H1 (cell line): ENCODE results near the gene RNF144A. TPM values are rescaled to one million over a fixed set of nuclear protein-coding genes. Genes with fewer than 3 reads are reported as not detected.

Experiments
- CTCF ChIA-PET: fragments of 300-600 bp; sonication (Branson Sonifier 250); formaldehyde crosslinking; loops from one replicate; lab custom pipeline; 2021; ENCODE audit not compliant: partially characterized antibody; lab: Charles Lee
- POLR2A ChIA-PET: fragments of 300-600 bp; sonication (Branson Sonifier 250); formaldehyde crosslinking; loops from one replicate; lab custom pipeline; 2021; ENCODE audit warnings: inconsistent platforms; ENCODE audit not compliant: partially characterized antibody; lab: Charles Lee
- DNase-seq, 2 experiments: peaks; one replicate each; pipeline versions ENCODE4 v3.0.0 to v3.0.0-alpha.2; 2010 to 2022; ENCODE audit warnings: low spot score in 2 of 2, low read depth in 1 of 2, mixed read lengths in 1 of 2
- FAIRE-seq: peaks from 2 replicates; lab custom pipeline; 2011; peaks lifted over from hg19 to GRCh38; lab: Jason Lieb, UNC
- H2AFZ ChIP-seq: 2 replicates; pipeline ENCODE4 v1.8.1; 2012; ENCODE audit warnings: low read length, inconsistent platforms
- H2AK5ac ChIP-seq: 2 replicates; pipeline ENCODE4 v1.6.1; 2013; ENCODE audit warnings: low read depth, low read length
- H2BK120ac ChIP-seq: replicated peaks from 2 replicates; pipeline ENCODE3; 2013; ENCODE audit warnings: low read depth, low read length, inconsistent platforms
- H2BK12ac ChIP-seq: 2 replicates; pipeline ENCODE4 v1.6.1; 2013; ENCODE audit warnings: low read depth, low read length
- H2BK15ac ChIP-seq: 2 replicates; pipeline ENCODE4 v1.6.1; 2013; ENCODE audit warnings: low read length
- H2BK20ac ChIP-seq: 2 replicates; pipeline ENCODE4 v1.6.1; 2013; ENCODE audit warnings: low read length
- H2BK5ac ChIP-seq: 2 replicates; pipeline ENCODE4 v1.6.1; 2013; ENCODE audit warnings: low read depth, low read length
- H3K14ac ChIP-seq: 2 replicates; pipeline ENCODE4 v1.6.1; 2013; ENCODE audit warnings: inconsistent platforms; ENCODE audit not compliant: insufficient read length
- H3K18ac ChIP-seq: 2 replicates; pipeline ENCODE4 v1.6.1; 2013; ENCODE audit warnings: low read length; ENCODE audit errors: extremely low read depth
- H3K23ac ChIP-seq: 2 replicates; pipeline ENCODE4 v1.6.1; 2013; ENCODE audit warnings: inconsistent platforms; ENCODE audit not compliant: insufficient read length
- H3K23me2 ChIP-seq: 2 replicates; pipeline ENCODE4 v1.6.1; 2013; ENCODE audit warnings: low read depth, low read length
- H3K27ac ChIP-seq: 2 replicates; pipeline ENCODE4 v1.6.1; 2011; ENCODE audit warnings: low read depth, low read length, inconsistent platforms
- H3K27me3 ChIP-seq, 4 experiments: replicated peaks in 1 of 4; 1 replicate in 1 of 4; 2 replicates in 3 of 4; pipeline versions ENCODE4 v1.6.1 to v1.8.1; 2011 to 2013; ENCODE audit warnings: low read length in 3 of 4, mild to moderate bottlenecking in 3 of 4, inconsistent platforms in 2 of 4, mixed read lengths in 2 of 4, moderate library complexity in 1 of 4; ENCODE audit not compliant: control insufficient read depth in 3 of 4, insufficient read depth in 3 of 4; ENCODE audit errors: extremely low read depth in 1 of 4
- H3K36me3 ChIP-seq, 4 experiments: 2 replicates each; pipeline versions ENCODE4 v1.6.1 to v1.8.1; 2011 to 2013; ENCODE audit warnings: mild to moderate bottlenecking in 4 of 4, low read length in 3 of 4, moderate library complexity in 2 of 4, control low read depth in 1 of 4, inconsistent platforms in 1 of 4; ENCODE audit not compliant: insufficient read depth in 4 of 4, control insufficient read depth in 2 of 4
- H3K4ac ChIP-seq: replicated peaks from 2 replicates; pipeline ENCODE3; 2013; ENCODE audit warnings: low read length, low read depth, mixed read lengths, inconsistent platforms; ENCODE audit not compliant: insufficient read length
- H3K4me1 ChIP-seq, 4 experiments: replicated peaks in 1 of 4; 1 replicate in 1 of 4; 2 replicates in 3 of 4; pipeline versions ENCODE4 v1.6.1 to v1.8.1; 2011 to 2013; ENCODE audit warnings: low read length in 3 of 4, inconsistent platforms in 2 of 4, mixed read lengths in 1 of 4; ENCODE audit not compliant: insufficient read depth in 4 of 4, control insufficient read depth in 3 of 4
- H3K4me2 ChIP-seq, 2 experiments: 2 replicates each; pipeline versions ENCODE4 v1.6.1 to v1.8.1; 2011 to 2013; ENCODE audit warnings: low read depth in 2 of 2, low read length in 2 of 2, control low read depth in 1 of 2, inconsistent platforms in 1 of 2, mild to moderate bottlenecking in 1 of 2; ENCODE audit not compliant: insufficient read depth in 1 of 2
- H3K4me3 ChIP-seq, 4 experiments: fragments of 200-600, 300-600 bp in 1 of 4; sonication (generic), shearing (Covaris generic), sonication (Bioruptor Twin) in 1 of 4; 2 replicates each; pipeline versions ENCODE4 v1.5.1 to v1.8.1; 2011 to 2016; ENCODE audit warnings: low read length in 4 of 4, low read depth in 3 of 4, control low read depth in 2 of 4, inconsistent platforms in 2 of 4, mild to moderate bottlenecking in 2 of 4, mixed read lengths in 1 of 4, moderate library complexity in 1 of 4; ENCODE audit not compliant: insufficient read depth in 2 of 4; ENCODE audit errors: extremely low read depth in 1 of 4
- H3K56ac ChIP-seq: replicated peaks from 2 replicates; pipeline ENCODE3; 2013; ENCODE audit warnings: low read depth, mild to moderate bottlenecking, mixed read lengths, low read length, inconsistent platforms; ENCODE audit not compliant: insufficient read length
- H3K79me1 ChIP-seq: 2 replicates; pipeline ENCODE4 v1.6.1; 2013; ENCODE audit warnings: low read depth, low read length, control low read depth
- H3K79me2 ChIP-seq, 2 experiments: 2 replicates each; pipeline versions ENCODE4 v1.6.1 to v1.8.1; 2012 to 2013; ENCODE audit warnings: low read length in 2 of 2, mild to moderate bottlenecking in 2 of 2, inconsistent platforms in 1 of 2; ENCODE audit not compliant: insufficient read depth in 2 of 2, control insufficient read depth in 1 of 2
- H3K9ac ChIP-seq, 4 experiments: replicated peaks in 1 of 4; 1 replicate in 1 of 4; 2 replicates in 3 of 4; pipeline versions ENCODE4 v1.6.1 to v1.8.1; 2011 to 2013; ENCODE audit warnings: low read depth in 3 of 4, low read length in 3 of 4, control low read depth in 2 of 4, mild to moderate bottlenecking in 2 of 4, moderate library complexity in 2 of 4, inconsistent platforms in 1 of 4; ENCODE audit errors: extremely low read depth in 1 of 4
- H3K9me3 ChIP-seq, 2 experiments: 2 replicates each; pipeline versions ENCODE4 v1.6.1 to v1.8.1; 2012 to 2013; ENCODE audit warnings: mild to moderate bottlenecking in 2 of 2, moderate library complexity in 2 of 2, control low read depth in 1 of 2, inconsistent platforms in 1 of 2, low read depth in 1 of 2, low read length in 1 of 2, mixed read lengths in 1 of 2; ENCODE audit not compliant: insufficient read depth in 2 of 2
- H4K20me1 ChIP-seq, 2 experiments: replicated peaks in 1 of 2; 2 replicates each; pipeline versions ENCODE3 to v1.8.1; 2011 to 2013; ENCODE audit warnings: inconsistent platforms in 2 of 2, low read length in 2 of 2, mild to moderate bottlenecking in 1 of 2; ENCODE audit not compliant: insufficient read depth in 2 of 2, control insufficient read depth in 1 of 2
- H4K5ac ChIP-seq: 2 replicates; pipeline ENCODE4 v1.6.1; 2013; ENCODE audit warnings: low read length, low read depth, mixed read lengths, inconsistent platforms; ENCODE audit not compliant: insufficient read length
- H4K8ac ChIP-seq: 2 replicates; pipeline ENCODE4 v1.8.0; 2013; ENCODE audit warnings: mild to moderate bottlenecking, moderate library complexity, low read length, inconsistent platforms; ENCODE audit not compliant: insufficient read depth; ENCODE audit errors: extremely low read depth
- H4K91ac ChIP-seq: replicated peaks from 2 replicates; pipeline ENCODE3; 2013; ENCODE audit warnings: low read length, mixed read lengths, inconsistent platforms; ENCODE audit not compliant: insufficient read length
- CBX5 ChIP-seq: fragments of 300-800, 300-1000 bp; sonication (generic); IDR thresholded peaks from 2 replicates; pipeline ENCODE4 v1.7.1; 2016; ENCODE audit warnings: antibody characterized with exemption, low read length, low read depth
- CREB1 ChIP-seq: IDR thresholded peaks from 2 replicates; pipeline ENCODE4 v1.6.1; 2012; ENCODE audit warnings: inconsistent platforms
- KDM4A ChIP-seq: IDR thresholded peaks from one replicate; pipeline ENCODE4 v1.7.1; 2012; ENCODE audit warnings: low read depth, mild to moderate bottlenecking, moderate library complexity, low read length, inconsistent platforms; ENCODE audit not compliant: severe bottlenecking
- SP1 ChIP-seq: IDR thresholded peaks from 2 replicates; pipeline ENCODE4 v1.6.1; 2011; ENCODE audit warnings: low read depth, low read length
- SP2 ChIP-seq: IDR thresholded peaks from 2 replicates; pipeline ENCODE4 v1.6.1; 2012; ENCODE audit warnings: mild to moderate bottlenecking, low read length, inconsistent platforms
- TEAD4 ChIP-seq: IDR thresholded peaks from 2 replicates; pipeline ENCODE4 v1.6.1; 2012; ENCODE audit warnings: low read depth, low read length, inconsistent platforms, mixed read lengths
- YY1 ChIP-seq: IDR thresholded peaks from 2 replicates; pipeline ENCODE4 v1.6.1; 2011; ENCODE audit warnings: low read depth, mild to moderate bottlenecking, low read length
- WGBS, 2 experiments: shearing (Covaris generic) in 1 of 2; methylation state at CpG; one replicate each; pipeline versions ENCODE4 v1.1.6 to v1.1.7; 2013 to 2015; ENCODE audit warnings: low lambda C conversion rate in 2 of 2, mixed read lengths in 2 of 2, inconsistent platforms in 1 of 2, low coverage in 1 of 2, missing lambda C conversion rate in 1 of 2; ENCODE audit not compliant: insufficient replicate concordance in 2 of 2, insufficient coverage in 1 of 2, insufficient read length in 1 of 2; ENCODE audit errors: extremely low coverage in 1 of 2, missing lambda C conversion rate in 1 of 2; 5-methylcytosine and 5-hydroxymethylcytosine counted together
- polyA plus RNA-seq, 7 experiments: library from polyadenylated mRNA; depleted of rRNA in 3 of 7; stranded (reverse) in 5 of 7; unstranded in 2 of 7; fragments of >200 nt in 5 of 7; fragments of 200-250 nt in 2 of 7; gene quantifications; 1 replicate in 5 of 7; 2 replicates in 1 of 7; 4 replicates in 1 of 7; pipeline versions ENCODE4 v1.2.1 to v1.2.3, GENCODE V29; 2011 to 2013; ENCODE audit warnings: missing spikeins in 2 of 7, mixed read lengths in 2 of 7
- total RNA-seq: library from RNA; stranded (reverse); fragmentation: NEBNext Ultra II Directional; extraction: Animal tissue kit (Norgen Biotek cat#: 25700); gene quantifications from 2 replicates; pipeline ENCODE4 v1.2.1, GENCODE V29; 2021

Gene RNF144A
- total and polyA plus RNA-seq, 2 of the 8 experiments (the other 6 are each of a cell fraction or from before 2014, with no cell fraction given), result 14.0 to 15.0 TPM

- Histone ChIP-seq H3K18ac (no peak overlapping the region), H3K27me3 (no peaks in the 10 kb centered on the region), H3K79me2 (peaks cover 0 to 17% of the 10 kb centered on the region in 2 experiments; a peak in 2 of 4 replicates), H3K4me2 (no peak overlapping the region), H2AFZ (no peak overlapping the region), H4K91ac (no peak overlapping the region), H2BK5ac (no peak overlapping the region), H3K4ac (no peak overlapping the region), H4K8ac (no peak overlapping the region), H3K9me3 (no peaks in the 10 kb centered on the region), H3K4me3 (no peak overlapping the region), H2BK15ac (no peak overlapping the region), H3K36me3 (no peaks in the 10 kb centered on the region; a peak in 1 of 8 replicates), H2AK5ac (no peak overlapping the region), H2BK120ac (no peak overlapping the region), H3K27ac (no peak overlapping the region), H3K9ac (no peak overlapping the region), H3K56ac (no peak overlapping the region), H3K79me1 (0 out of 2 replicates have a peak, but pooled peaks cover 2% of the 10 kb centered on the region), H3K4me1 (peaks cover 0 to 5% (median under 1%) of the 10 kb centered on the region in 4 experiments; a peak in 4 of 7 replicates), H2BK12ac (no peak overlapping the region), H3K23ac (no peak overlapping the region), H3K23me2 (no peaks in the 10 kb centered on the region), H3K14ac (no peak overlapping the region), H4K5ac (no peak overlapping the region), H2BK20ac (no peak overlapping the region), H4K20me1 (peaks cover 3 to 7% of the 10 kb centered on the region in 2 experiments)
- ChIA-PET CTCF (interaction anchor here (1.1 to 1.7 kb wide), 4 partner anchors 9 to 117 kb away, joined by 3 to 6 read pairs (median 4); no protein-coding TSS in a partner anchor), POLR2A (interaction anchor here (0.5 to 1.9 kb wide), 2 partner anchors 9 to 243 kb away, joined by 3 to 7 read pairs; no protein-coding TSS in a partner anchor)
- DNase-seq (no peak), FAIRE-seq (no peak)
- 91% methylated on average over 3 of the region's 3 CpGs; no CpG with 5 or more reads in 1 of the 2 experiments for WGBS, 2 experiments
- TF ChIP-seq SP1, result no peak
- TF ChIP-seq TEAD4, result no peak
- TF ChIP-seq CREB1, result no peak
- no peak for TF ChIP-seq YY1
- no peak for TF ChIP-seq CBX5
- no peak for TF ChIP-seq KDM4A
- no peak for TF ChIP-seq SP2
Measured at GRCh38 chr2:6927753-6928152, 10.5 kb downstream of the RNF144A start.
